GM21423 (cell line): Measurements from ENCODE around the gene TTC7B.

ENCODE experiments used
- ATAC-seq: cut with Tn5 transposase; IDR thresholded peaks from one replicate; pipeline ENCODE4 v1.9.1; 2021; ENCODE audit warnings: mild to moderate bottlenecking, moderate library complexity; ENCODE audit not compliant: unreplicated experiment

The TTC7B gene

DNA sequence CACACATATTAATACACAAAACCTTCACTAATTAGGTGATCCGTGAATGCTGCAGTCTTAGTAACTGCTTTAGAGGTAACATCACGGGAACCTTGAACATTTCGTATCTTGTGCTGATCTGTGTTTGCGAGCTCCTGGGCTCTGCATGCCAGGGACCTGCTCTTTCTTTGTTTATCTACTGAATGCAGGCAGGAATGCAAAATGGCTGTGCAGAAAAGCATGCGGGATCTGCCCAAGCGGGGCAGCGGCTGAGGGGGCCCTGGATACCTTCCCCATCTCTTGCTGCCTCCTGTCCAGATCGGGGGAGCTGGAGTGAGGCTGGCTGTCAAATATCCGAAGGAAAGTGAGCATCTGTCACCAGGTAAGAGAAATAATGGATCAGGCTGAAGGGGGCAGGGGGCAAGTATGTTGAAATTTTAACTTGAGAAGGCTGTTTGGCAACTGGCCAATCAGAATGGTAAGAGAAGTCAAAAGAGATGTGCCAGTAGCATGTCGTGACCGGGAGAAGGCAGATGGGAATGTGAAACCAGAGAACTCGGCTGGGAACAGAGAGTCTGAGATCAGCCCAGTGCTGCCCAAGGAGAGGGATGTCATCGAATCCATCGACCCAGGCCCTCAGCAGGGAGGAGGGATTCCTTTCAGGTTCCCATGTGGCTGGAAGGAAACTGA lies 191.4 kb downstream of the TTC7B start:
- no peak for ATAC-seq

DNA sequence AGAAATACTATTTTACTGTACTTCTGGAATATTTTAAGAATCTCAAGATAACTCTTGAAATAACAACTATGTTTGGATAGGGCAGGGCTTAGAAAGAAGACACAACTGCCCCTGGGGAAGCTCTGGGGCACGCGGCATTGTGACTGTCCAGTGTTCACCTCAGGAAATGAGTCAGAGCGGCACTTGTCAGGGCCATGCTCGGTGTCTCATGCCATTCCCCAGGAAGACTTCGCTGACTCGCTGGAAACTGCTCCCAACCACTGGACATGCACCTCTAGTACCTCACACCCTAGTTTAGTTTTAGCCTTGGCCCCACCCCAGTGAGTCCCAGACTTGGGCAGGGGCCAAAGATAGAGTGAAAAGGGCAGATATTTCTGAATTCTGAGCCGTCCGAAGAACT lies 192.0 kb downstream of the TTC7B start:
- no peak for ATAC-seq

- no peak for ATAC-seq
These were observed 195.0 kb downstream of the TTC7B start for GRCh38 chr14:90621201-90621600.

DNA sequence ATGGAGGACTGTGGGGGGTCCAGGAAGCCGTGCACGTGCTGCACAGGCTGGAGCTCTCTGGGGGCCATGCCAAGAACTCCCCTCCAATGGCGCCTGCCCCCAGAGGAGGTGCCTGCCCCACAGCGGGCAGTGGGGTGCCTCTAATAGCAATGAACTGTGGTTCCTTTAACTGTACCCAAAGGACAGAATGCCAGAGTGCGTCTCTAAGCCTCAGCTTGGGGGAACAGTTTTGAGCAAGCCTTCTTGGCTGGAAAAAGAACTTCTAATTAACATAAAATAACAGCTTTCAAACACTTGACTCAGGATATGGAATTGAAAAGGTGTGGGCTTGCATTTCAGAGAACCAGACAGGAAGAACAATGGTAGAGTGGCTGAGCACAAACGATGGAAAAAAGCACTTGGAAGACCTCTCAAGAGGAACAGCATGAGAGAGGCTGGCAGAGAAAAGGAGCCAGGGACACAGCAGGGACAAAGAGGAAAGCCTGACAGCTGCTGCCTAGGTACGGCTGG lies 195.6 kb downstream of the TTC7B start:
- ATAC-seq, result no peak

DNA sequence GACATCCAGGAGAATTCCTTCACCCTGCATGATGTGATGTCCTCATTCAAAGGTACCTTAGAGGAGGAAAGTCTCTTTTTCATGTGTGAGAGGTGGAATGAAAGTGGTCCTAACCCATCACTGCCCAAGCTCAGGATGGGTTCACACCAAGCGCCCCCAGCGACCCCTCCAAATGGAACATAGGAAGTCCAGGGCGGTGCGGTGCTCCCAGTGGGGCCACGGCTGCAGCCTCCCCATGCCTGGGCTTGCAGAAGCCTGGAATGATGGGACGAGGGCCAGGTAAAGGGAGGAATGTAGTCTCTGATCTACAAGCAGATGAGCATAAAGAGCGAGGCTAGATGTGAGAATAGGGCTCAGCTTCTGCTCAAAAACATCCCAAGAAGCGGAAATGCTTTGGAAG lies 196.3 kb downstream of the TTC7B start:
- ATAC-seq, result no peak

DNA sequence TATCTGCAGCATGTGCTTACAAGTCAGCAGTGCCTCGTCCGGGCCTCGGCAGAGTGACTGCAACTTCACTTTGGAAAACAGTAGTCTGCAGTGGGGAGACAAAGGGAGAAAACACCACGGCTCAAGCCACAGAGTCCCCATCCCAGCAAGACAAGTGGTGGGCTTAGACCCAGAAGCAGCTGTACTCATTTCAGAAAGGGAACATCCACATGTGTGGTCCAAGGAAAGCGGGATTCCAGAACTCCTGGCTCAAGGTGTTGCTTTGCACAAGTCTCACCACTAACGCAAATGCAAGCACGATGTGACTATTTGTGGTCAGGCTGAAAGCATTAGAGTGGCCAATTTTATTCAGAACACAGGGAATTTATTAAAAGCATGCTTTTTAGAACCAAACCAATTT lies 198.3 kb downstream of the TTC7B start:
- no peak for ATAC-seq

GRCh38 chr14:90616881-90617280 lies 199.3 kb downstream of the TTC7B start:
- no peak for ATAC-seq

- no peak for ATAC-seq
These were observed 199.9 kb downstream of the TTC7B start for GRCh38 chr14:90616313-90616712.

GRCh38 chr14:90615517-90616060 lies 200.6 kb downstream of the TTC7B start:
- ATAC-seq, result no peak

- no peak for ATAC-seq
These were observed 201.3 kb downstream of the TTC7B start for GRCh38 chr14:90614696-90615516.

DNA sequence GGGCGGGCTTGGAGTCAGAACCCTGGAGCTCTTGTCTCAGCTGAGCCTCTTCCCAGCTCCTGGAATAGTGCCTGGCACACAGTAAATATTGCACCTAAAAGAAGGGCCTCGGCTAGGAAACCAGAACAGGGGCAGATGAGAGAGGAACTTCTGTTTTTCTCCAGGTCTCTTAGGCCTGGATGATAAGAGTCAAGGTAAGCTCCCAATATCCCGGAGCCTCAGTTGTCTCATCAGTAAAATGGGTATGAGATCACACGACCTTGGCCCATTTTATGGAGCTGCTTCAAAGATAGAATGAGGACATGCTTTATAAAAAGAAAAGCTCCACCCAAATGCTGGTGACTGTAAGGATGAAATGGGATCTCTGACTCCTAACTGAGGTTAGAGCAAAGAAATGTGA lies 202.2 kb downstream of the TTC7B start:
- ATAC-seq, result no peak

- ATAC-seq, result no peak
These were observed 202.8 kb downstream of the TTC7B start for GRCh38 chr14:90613453-90613852.

DNA sequence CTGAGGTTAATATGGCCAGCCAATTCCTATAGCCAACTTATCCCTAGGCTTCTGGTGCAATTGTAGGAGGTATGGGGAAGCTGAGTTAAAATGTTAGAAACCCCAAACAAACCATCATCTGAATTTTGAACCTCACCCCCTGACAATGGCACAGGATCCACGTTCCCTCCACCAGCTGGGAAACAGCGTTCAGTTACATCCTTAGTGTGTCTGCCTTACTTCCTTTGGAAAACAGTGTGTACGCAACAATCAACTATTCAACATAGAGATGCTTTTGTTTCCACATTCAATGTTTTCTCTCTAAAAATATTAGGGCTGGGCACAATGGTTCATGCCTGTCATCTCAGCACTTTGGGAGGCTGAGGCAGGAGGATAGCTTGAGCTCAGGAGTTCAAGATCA lies 203.4 kb downstream of the TTC7B start:
- ATAC-seq, result no peak

- ATAC-seq, result no peak
These were observed 204.3 kb downstream of the TTC7B start for GRCh38 chr14:90611936-90612335.

- no peak for ATAC-seq
These were observed 204.7 kb downstream of the TTC7B start for GRCh38 chr14:90611501-90611900.

DNA sequence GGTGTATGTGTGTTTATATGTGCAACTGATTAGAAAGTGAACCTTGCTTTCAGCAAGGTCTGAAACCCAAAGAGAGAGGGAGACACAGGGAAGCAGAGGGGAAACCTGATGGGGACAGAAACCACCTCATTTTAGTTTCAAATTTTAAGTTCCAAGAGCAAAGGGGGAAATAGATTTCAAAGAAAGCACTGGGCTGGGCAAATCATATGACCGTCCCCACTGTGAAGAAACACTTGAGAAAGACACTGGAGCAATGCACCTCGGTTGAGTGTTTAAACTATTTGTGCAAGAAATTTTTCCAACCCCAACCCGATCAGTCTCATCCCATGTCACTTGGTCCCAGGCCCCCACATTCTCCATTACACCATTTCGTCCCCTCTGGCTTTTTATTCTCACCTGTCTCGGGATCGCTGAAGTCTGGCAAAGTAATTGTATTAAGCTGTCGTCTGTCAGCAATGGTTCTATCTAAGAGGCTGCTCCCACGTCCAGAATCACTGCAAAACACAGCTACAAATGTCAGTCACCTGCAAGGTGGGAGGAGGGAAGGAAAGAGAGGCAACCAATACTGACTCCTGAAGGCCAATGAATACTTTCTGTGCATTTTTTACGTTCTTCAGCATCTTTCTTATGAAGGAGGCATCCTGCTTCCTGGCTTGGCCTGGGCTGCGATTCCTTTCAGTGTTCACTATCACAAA lies 205.7 kb downstream of the TTC7B start:
- no peak for ATAC-seq

GRCh38 chr14:90609376-90609775 lies 206.9 kb downstream of the TTC7B start:
- ATAC-seq, result no peak

DNA sequence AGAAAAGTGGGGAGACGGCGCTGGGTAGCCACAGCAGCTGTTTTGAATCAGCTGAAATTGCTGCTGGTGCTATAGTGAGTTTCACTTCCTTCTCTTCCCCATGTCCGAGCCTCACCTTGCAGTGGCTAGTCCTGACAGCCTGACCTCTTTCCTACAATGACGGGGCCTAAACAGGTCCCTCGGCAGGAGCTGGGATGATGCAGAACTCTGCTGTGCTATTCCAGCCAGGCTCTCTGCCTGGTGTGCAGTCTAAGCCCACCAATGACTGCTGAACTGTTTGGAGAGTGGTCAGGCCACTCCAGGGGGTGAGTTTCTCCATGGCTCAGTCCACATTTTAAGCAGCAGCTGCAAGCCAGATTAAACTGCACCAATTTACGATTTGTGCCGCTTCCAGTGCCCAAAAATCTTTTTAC lies 207.3 kb downstream of the TTC7B start:
- no peak for ATAC-seq

- ATAC-seq, result no peak
These were observed 207.9 kb downstream of the TTC7B start for GRCh38 chr14:90608281-90608680.

- ATAC-seq, result no peak
These were observed 209.1 kb downstream of the TTC7B start for GRCh38 chr14:90607141-90607540.

- no peak for ATAC-seq
These were observed 209.8 kb downstream of the TTC7B start for GRCh38 chr14:90606434-90606833.
